Ishikawa (cell line): ENCODE data around the gene CCNYL1.

ENCODE experiments used
- CEBPB ChIP-seq: IDR thresholded peaks from 2 replicates; pipeline ENCODE4 v1.6.1; 2012
- EP300 ChIP-seq: IDR thresholded peaks from 2 replicates; pipeline ENCODE4 v1.6.1; 2012; ENCODE audit warnings: borderline replicate concordance
- FOXM1 ChIP-seq: IDR thresholded peaks from 2 replicates; pipeline ENCODE4 v1.6.1; 2012; ENCODE audit warnings: low read depth, borderline replicate concordance
- TAF1 ChIP-seq: IDR thresholded peaks from 2 replicates; pipeline ENCODE4 v1.6.1; 2012; ENCODE audit warnings: low read depth, mild to moderate bottlenecking
- TF ChIP-seq, protein P1 (sequence below): IDR thresholded peaks from 2 replicates; pipeline ENCODE4 v1.6.1; 2012

DNA sequence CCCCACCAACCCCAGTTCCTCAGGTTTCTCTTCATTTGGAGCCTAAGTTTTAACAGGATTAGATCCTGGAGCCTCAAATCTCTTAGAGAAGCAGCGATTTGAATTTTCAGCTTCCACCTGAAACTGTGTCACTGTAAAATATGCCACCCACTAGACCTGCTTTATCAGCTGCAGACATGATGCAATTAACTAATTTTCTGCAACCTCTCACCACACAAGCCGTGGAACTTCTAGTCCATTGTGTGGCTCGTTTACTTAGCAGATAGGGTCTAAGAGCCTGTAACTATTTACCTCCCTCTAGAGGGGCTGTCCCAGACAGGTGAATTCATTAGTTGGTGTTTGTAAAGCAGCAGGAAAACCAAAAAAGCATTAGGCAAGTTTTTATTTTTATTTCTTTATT, 89.8 kb downstream of the CCNYL1 start:
- TF ChIP-seq FOXM1 (no peak), EP300 (no peak), TAF1 (no peak), CEBPB (0 out of 2 replicates have a peak, but pooled peaks have one; percentile 6)
- TF ChIP-seq, protein P1, sequence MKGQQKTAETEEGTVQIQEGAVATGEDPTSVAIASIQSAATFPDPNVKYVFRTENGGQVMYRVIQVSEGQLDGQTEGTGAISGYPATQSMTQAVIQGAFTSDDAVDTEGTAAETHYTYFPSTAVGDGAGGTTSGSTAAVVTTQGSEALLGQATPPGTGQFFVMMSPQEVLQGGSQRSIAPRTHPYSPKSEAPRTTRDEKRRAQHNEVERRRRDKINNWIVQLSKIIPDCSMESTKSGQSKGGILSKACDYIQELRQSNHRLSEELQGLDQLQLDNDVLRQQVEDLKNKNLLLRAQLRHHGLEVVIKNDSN = no peak
